HG02763 (cell line): Measurements from ENCODE around the gene GPN2.
"Not testable (repeated sequence)": the region's sequence is repeated elsewhere in the genome, so short reads cannot be mapped to it uniquely, and the experiment has no call there.

Experiments used
- ATAC-seq: cut with Tn5 transposase; IDR thresholded peaks from one replicate; pipeline ENCODE4 v1.9.1; 2021; ENCODE audit warnings: mild to moderate bottlenecking, moderate library complexity; ENCODE audit not compliant: unreplicated experiment

The GPN2 gene

DNA sequence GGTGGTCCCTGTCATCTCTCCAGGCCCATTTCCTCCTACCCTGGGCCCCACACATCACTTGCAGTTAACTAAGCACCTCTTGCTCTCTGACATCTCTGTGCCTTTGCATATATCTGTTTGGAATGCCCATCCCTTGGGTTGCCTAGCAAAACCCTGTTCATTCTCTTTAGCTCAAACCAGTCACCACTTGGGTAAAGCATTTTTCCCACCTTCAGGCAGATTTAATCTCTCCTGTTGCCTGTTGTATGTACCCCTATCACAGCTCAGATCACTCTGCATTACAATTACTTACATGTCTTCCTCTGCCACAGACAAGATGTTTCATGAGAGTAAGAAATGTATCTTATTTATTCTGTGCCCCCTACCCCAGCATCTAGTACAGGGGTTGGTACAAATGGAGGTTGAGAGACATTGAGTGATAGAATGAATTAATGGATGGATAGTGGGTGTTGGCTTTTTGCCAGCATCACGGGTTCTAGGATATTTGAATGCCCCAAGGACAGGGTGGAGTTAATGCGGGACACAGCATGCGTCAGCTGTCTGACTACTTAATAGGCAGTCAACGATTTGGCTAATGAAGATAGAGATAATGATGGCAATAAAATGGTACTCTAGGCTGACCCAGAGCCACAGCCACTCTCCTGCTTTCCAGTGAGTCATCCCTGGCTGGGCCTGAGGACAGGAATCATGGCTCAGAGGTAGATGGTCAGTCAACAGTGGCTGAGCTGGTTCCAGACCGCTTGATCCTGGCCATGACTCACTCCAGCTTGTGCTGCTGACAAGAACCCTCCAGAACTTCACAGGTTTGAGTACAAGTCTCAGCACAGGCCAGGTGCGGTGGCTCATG, 17.2 kb upstream of the GPN2 start:
- no peak for ATAC-seq

DNA sequence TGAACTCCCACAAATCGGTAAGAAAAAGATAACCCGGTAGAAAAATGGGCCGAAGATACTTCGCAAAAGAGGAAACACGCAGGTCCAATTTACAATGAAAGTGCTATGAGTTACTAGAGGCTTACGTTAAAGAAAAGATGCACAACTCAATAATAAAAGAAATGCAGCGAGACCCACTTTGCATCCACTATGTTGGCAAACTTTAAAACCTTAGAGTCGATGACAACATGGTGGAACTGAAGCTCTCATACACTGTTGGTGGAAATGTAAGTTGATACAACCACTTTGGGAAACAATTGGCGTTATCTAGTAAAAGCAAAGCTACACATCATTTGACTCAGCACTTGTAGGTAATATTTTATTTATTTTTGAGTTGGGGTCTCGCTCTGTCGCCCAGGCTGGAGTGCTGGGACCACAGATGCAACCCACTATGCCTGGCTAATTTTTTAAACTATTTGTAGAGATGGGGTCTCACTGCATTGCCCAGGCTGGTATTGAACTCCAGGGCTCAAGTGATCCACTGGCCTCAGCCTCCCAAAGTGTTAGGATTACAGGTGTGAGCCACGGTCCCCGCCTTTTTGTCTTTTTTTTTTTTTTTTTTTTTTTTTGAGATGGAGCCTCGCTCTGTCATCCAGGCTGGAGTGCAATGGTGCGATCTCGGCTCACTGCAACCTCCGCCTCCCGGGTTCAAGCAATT, 10.9 kb upstream of the GPN2 start:
- ATAC-seq, result no peak

DNA sequence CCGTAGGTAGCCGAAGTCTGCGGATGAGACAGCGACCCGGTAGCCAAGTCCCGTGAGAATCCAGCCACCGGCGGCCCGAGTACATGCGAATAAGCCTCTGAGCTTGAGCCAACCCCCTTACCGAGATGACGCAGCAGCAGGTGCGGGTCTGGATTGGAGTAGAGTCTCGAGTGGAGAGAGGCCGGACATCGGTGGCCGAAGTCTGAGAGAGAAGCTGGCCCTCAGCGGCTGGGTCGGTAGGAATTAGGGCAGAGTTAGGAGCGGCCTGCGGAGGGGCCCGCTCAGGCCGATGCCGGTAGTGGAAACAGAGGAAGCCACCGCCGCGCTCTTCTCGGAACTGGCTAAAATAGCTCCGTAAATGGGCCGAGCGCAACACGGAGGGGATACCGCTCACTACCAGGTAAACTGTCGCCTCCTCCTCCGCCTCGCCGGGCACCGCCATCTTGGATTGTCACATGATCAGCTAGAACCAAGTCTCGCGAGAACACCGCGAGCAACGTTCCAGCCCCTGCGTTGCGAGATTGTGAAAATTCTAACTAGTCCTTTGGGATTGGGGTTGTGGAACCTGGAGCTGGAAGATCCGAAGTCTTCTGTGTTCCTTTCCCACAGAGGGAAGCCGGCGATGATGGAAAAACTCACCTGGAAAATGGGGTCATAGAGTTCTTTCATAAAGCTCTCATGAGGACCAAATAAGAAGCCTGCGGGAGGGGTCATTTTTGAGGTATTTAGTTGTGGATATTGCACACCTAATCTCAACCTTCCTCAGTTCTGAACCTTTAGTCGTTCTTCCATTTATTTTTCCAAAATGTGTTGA, 10.1 kb upstream of the GPN2 start, which contains the start of gene GPATCH3:
TSS of gene GPATCH3 (minus strand) at position 467 of the 814 bp plus-strand sequence. CDS start at position 442, 25 bp downstream.
- ATAC-seq, result peak; percentile 84

DNA sequence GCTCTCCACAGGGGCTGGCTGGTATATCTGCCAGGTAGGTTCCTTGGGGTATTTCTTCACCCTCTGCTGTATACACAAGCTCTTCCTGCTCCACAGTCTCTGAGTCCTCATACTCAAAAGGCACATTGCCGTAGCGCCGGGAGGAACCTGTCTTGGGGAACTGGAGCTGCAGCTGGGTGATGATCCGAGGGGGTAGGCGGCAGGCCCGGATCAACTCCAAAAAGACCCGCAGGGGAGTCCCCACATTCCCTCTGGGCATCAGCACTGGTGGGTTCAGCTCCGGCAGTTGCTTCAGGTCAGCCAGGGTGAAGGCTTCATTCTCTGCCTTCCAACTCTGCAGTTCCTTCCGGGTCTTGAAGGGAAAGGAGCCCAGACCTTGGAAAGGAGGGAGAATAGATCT, 7.3 kb upstream of the GPN2 start:
- no peak for ATAC-seq

GRCh38 chr1:26894263-26894662, 4.2 kb upstream of the GPN2 start:
- ATAC-seq, result no peak

DNA sequence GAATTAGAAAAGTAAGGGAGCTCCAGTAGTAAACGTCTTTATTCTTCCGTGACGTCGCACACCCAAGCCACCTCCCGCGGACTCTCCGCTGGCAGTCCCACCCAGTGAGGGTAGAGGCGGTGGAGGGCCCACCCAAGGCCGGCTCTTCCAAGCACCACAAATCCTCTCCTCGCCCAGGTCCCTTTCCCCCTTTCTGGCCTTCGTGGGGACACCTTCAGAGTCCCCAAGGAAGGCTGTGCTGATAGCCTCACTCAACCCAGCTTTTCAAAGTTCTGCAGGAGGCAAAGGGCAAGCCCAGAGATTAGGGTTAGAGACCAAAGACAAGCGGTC, 349 bp upstream of the GPN2 start:
- ATAC-seq, result peak; percentile 10

DNA sequence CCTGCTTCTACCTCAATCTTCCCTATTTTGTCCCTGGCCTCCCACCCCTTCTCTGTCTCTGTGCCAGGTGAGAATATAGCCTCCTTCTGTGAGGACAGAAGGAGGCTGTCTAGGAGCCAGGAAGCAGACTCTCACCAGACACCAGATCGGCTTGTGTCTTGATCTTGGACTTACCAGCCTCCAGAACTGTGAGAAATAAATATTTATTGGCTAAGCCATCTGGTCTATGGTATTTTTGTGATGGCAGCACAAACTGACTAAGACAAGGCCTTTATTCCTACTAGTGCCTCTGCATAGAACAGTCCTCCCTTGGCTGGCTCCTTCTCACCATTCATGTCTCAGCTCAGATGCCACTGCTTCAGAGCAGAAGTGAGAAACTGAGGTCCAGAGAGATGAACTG, 1.9 kb downstream of the GPN2 start:
- ATAC-seq, result no peak

GRCh38 chr1:26887125-26887524, 3.0 kb downstream of the GPN2 start:
- ATAC-seq, result no peak

- ATAC-seq, result no peak
Observed at GRCh38 chr1:26882696-26883463, 7.2 kb downstream of the GPN2 start.

- ATAC-seq, result not testable (repeated sequence)
Observed at GRCh38 chr1:26881611-26882010, 8.5 kb downstream of the GPN2 start.

GRCh38 chr1:26879793-26880192, 10.3 kb downstream of the GPN2 start:
- no peak for ATAC-seq

GRCh38 chr1:26877326-26877725, 12.8 kb downstream of the GPN2 start:
- no peak for ATAC-seq

- ATAC-seq, result no peak
Observed at GRCh38 chr1:26874896-26875295, 15.2 kb downstream of the GPN2 start.

- ATAC-seq, result not testable (repeated sequence)
Observed at GRCh38 chr1:26873097-26873496, 17.0 kb downstream of the GPN2 start.

DNA sequence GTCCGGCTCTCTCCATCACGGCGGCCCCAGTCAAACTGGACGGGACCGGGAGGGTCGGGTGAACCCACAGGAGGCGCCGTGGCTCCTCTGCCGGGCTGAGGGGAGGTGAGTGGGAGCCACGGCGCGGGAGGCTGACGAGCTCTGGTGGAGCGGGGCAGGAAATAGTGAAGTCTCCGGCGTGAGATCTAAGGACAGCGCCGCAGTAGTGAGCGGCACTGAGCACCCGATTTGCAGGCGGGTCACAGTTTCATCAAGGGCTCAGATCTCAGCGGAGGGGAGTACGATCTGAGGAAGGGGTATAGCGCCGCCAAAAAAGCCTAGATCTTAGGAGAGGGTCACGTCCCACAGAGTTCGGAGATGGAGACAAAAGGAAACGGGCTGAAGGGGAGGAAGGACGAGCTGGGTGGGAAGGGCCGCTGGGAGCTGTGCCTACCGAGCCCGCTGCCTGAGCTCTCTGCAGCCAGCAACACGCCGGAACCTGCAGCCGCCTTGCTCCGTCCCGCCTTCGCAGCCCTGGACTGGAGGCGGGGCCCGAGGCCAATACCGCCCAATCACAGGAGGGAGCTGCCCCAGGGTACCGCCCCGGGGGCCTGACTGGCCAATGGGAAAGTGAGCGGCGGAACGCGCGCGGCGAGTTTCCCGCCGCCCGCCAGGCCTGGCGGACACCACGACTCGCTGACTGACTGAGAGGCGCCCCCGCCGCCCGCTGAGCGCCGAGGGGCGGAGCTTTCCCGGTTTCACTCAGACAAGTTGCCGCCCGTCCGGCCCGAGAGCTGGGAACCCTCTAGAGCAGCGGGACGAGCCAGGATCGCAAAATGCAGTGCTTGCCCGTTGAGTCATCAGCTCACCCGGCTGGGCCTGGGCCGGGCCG, 25.2 kb downstream of the GPN2 start:
- peak; percentile 91 for ATAC-seq

DNA sequence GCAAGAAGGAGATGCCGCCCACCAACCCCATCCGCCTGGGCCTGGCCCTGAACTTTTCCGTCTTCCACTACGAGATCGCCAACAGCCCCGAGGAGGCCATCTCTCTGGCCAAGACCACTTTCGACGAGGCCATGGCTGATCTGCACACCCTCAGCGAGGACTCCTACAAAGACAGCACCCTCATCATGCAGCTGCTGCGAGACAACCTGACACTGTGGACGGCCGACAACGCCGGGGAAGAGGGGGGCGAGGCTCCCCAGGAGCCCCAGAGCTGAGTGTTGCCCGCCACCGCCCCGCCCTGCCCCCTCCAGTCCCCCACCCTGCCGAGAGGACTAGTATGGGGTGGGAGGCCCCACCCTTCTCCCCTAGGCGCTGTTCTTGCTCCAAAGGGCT, 26.4 kb downstream of the GPN2 start:
- no peak for ATAC-seq

DNA sequence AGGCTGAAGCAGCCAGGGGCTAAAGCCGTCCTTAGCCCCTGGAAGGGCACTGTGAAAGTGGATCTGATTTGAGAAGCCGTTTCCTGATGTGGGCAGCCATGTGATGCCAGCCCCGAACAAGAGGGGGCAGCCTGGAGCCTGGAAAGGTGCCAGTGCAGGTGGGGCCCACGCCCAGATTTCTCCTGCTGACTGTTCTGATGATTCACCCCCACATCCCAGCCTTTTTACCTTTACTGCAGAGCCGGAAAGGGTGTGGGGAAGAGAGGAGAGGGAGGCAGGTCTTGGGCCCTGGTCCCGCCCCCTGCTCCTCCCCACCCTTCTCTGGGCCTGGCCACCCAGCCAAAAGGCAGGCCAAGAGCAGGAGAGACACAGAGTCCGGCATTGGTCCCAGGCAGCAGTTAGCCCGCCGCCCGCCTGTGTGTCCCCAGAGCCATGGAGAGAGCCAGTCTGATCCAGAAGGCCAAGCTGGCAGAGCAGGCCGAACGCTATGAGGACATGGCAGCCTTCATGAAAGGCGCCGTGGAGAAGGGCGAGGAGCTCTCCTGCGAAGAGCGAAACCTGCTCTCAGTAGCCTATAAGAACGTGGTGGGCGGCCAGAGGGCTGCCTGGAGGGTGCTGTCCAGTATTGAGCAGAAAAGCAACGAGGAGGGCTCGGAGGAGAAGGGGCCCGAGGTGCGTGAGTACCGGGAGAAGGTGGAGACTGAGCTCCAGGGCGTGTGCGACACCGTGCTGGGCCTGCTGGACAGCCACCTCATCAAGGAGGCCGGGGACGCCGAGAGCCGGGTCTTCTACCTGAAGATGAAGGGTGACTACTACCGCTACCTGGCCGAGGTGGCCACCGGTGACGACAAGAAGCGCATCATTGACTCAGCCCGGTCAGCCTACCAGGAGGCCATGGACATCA, 27.1 kb downstream of the GPN2 start, which contains the start of gene SFN:
TSS of gene SFN (plus strand) at position 369 of the 904 bp plus-strand sequence. CDS start at position 433, 64 bp downstream.
- ATAC-seq, result no peak

DNA sequence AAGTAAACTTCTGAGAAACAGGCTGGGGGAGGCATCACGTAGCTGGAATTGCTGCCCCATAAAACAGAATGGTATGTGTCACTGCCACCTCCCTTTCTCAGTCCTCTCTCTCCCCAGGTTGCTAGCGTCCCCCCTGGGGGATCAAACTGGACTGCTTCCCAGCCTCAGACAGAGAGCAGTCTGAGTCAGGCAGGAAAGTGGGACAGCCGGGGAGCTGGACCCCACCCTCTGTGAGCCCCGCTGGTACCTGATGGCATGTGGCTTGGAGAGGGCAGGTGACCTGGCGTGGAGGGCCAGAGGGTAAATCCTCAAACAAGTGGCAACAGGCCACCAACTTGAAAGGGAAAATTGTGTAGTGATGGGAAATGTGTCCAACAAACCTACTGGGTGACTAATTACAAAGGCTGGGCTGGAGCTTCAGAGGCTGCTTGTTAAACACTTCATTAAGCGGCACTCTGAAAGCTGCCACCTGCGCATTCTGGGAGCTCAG, 28.1 kb downstream of the GPN2 start:
- no peak for ATAC-seq
